HL-60 (cell line): ENCODE measurements around the gene CXCL9.

ENCODE experiments used
- GABPA ChIP-seq: IDR thresholded peaks from 2 replicates; pipeline ENCODE4 v1.6.1; 2012; ENCODE audit warnings: low read depth
- POLR2AphosphoS5 ChIP-seq: IDR thresholded peaks from 2 replicates; pipeline ENCODE4 v1.6.1; 2012; ENCODE audit warnings: low read depth
- REST ChIP-seq: IDR thresholded peaks from 2 replicates; pipeline ENCODE4 v1.6.1; 2012; ENCODE audit warnings: low read depth; ENCODE audit not compliant: insufficient replicate concordance
- SPI1 ChIP-seq: IDR thresholded peaks from 2 replicates; pipeline ENCODE4 v1.6.1; 2012; ENCODE audit warnings: low read depth, mild to moderate bottlenecking, borderline replicate concordance
- TF ChIP-seq, protein P1 (sequence below): IDR thresholded peaks from one replicate; pipeline ENCODE4 v1.5.1; 2011; ENCODE audit warnings: low read length, control low read depth, inconsistent platforms; ENCODE audit not compliant: insufficient read depth

- TF ChIP-seq, protein P1, sequence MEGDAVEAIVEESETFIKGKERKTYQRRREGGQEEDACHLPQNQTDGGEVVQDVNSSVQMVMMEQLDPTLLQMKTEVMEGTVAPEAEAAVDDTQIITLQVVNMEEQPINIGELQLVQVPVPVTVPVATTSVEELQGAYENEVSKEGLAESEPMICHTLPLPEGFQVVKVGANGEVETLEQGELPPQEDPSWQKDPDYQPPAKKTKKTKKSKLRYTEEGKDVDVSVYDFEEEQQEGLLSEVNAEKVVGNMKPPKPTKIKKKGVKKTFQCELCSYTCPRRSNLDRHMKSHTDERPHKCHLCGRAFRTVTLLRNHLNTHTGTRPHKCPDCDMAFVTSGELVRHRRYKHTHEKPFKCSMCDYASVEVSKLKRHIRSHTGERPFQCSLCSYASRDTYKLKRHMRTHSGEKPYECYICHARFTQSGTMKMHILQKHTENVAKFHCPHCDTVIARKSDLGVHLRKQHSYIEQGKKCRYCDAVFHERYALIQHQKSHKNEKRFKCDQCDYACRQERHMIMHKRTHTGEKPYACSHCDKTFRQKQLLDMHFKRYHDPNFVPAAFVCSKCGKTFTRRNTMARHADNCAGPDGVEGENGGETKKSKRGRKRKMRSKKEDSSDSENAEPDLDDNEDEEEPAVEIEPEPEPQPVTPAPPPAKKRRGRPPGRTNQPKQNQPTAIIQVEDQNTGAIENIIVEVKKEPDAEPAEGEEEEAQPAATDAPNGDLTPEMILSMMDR, result no peak
- TF ChIP-seq REST, result no peak
- no peak for TF ChIP-seq GABPA
- TF ChIP-seq POLR2AphosphoS5, result no peak
- TF ChIP-seq SPI1, result no peak
These were observed 31.1 kb downstream of the CXCL9 start for GRCh38 chr4:75976177-75976576.
